Measurements from ENCODE around the gene CABLES1.

- TF ChIP-seq POLR2AphosphoS5 (IDR thresholded peaks at IDR 0.05; ENCODE audit: borderline replicate concordance, low read depth, low read length) (no peak), EZH2 (IDR thresholded peaks at IDR 0.05) (no peak), FOXP2 (optimal IDR thresholded peaks at IDR 0.05; ENCODE audit: control extremely low read depth, extremely low read length, insufficient read depth) (no peak)
These were observed 5.8 kb upstream of the CABLES1 start for GRCh38 chr18:23129355-23130002.

Measured in SK-N-MC (cell line).